K562 (cell line): ENCODE data around the gene CDKN1B. TPM values are rescaled to one million over a fixed set of nuclear protein-coding genes. Genes with fewer than 3 reads are reported as not detected.

Source experiments
- CHD2 ChIP-seq: IDR thresholded peaks from 2 replicates; pipeline ENCODE4 v1.6.1; 2011; ENCODE audit warnings: low read depth, low read length
- FOSL1 ChIP-seq: fragments of 200-800 bp; sonication (Bioruptor generic); conservative IDR thresholded peaks from 2 replicates; pipeline ENCODE4 v1.6.1; 2016; ENCODE audit warnings: missing genetic modification characterization, missing compliant biosample characterization
- HMBOX1 ChIP-seq: sonication (generic); IDR thresholded peaks from 2 replicates; pipeline ENCODE4 v1.6.1; 2016
- JUN ChIP-seq, 2 experiments: sonication (generic) in 1 of 2; formaldehyde crosslinking in 1 of 2; IDR thresholded peaks; 2 replicates each; pipeline versions ENCODE4 v1.6.1 to v1.8.0; 2012 to 2022; ENCODE audit warnings: borderline replicate concordance in 2 of 2, mild to moderate bottlenecking in 2 of 2, improper control_type of control experiment in 1 of 2, low read depth in 1 of 2, low read length in 1 of 2, missing genetic modification reagents in 1 of 2
- KLF16 ChIP-seq: IDR thresholded peaks from 2 replicates; pipeline ENCODE4 v1.6.1; 2016; ENCODE audit warnings: antibody characterized with exemption
- REST ChIP-seq, 2 experiments: fragments of 450-650 bp; formaldehyde crosslinking in 1 of 2; IDR thresholded peaks; 2 replicates each; pipeline versions ENCODE4 v1.4.0 to v1.6.1; 2014 to 2020; ENCODE audit warnings: mild to moderate bottlenecking in 2 of 2, borderline replicate concordance in 1 of 2, low read depth in 1 of 2
- SMARCB1 ChIP-seq: IDR thresholded peaks from 2 replicates; pipeline ENCODE4 v1.6.1; 2011; ENCODE audit warnings: improper control_type of control experiment, low read depth; ENCODE audit not compliant: insufficient read length
- SRSF1 ChIP-seq: fragments of 200-400 bp; formaldehyde crosslinking; IDR thresholded peaks from 2 replicates; pipeline ENCODE4 v1.6.1; 2017; ENCODE audit warnings: mild to moderate bottlenecking, low read depth, low read length, moderate library complexity
- STAG1 ChIP-seq: sonication (generic); formaldehyde crosslinking; IDR thresholded peaks from 2 replicates; pipeline ENCODE4 v1.5.0; 2020; ENCODE audit warnings: missing genetic modification reagents, borderline replicate concordance
- TEAD2 ChIP-seq: fragments of 450-650 bp; IDR thresholded peaks from 2 replicates; pipeline ENCODE4 v1.6.1; 2016; ENCODE audit warnings: missing genetic modification characterization, control low read depth, missing compliant biosample characterization
- TEAD4 ChIP-seq, 2 experiments: sonication (generic) in 1 of 2; formaldehyde crosslinking in 1 of 2; IDR thresholded peaks; 2 replicates each; pipeline versions ENCODE4 v1.6.1 to v1.8.0; 2012 to 2022; ENCODE audit warnings: borderline replicate concordance in 1 of 2, inconsistent platforms in 1 of 2, low read length in 1 of 2, mild to moderate bottlenecking in 1 of 2, missing genetic modification reagents in 1 of 2
- ZNF224 ChIP-seq: sonication (generic); formaldehyde crosslinking; IDR thresholded peaks from 2 replicates; pipeline ENCODE4 v1.8.0; 2022; ENCODE audit warnings: mild to moderate bottlenecking, missing genetic modification reagents
- polyA plus RNA-seq, 8 experiments: library from polyadenylated mRNA; depleted of rRNA in 4 of 8; stranded (reverse) in 5 of 8; unstranded in 3 of 8; fragments of >200 nt; fragmentation: Nextera tagmentation in 2 of 8; fragmentation: Illumina TruSeq in 1 of 8; extraction: Ambion mirVana in 2 of 8; extraction: Trizol in 1 of 8; gene quantifications; 2 replicates each; pipeline versions ENCODE4 v1.2.1 to v1.2.3, GENCODE V29; 2011 to 2014; ENCODE audit warnings: inconsistent platforms in 1 of 8, missing spikeins in 1 of 8
- total RNA-seq, 7 experiments: library from RNA; depleted of rRNA in 6 of 7; stranded (reverse); fragments of >200 nt in 6 of 7; fragmentation: Illumina TruSeq in 2 of 7; extraction: Trizol in 2 of 7; gene quantifications; 2 replicates each; pipeline versions ENCODE4 v1.2.1 to v1.2.3, GENCODE V29; 2011 to 2021; ENCODE audit warnings: low replicate concordance in 1 of 7
- TF ChIP-seq, protein P1 (sequence below), 2 experiments: IDR thresholded peaks in 1 of 2; conservative IDR thresholded peaks in 1 of 2; 2 replicates each; pipeline ENCODE4 v1.6.1; 2016; ENCODE audit warnings: low read depth in 2 of 2, mild to moderate bottlenecking in 1 of 2, missing compliant biosample characterization in 1 of 2, missing genetic modification characterization in 1 of 2, moderate library complexity in 1 of 2

The CDKN1B gene
- total and polyA plus RNA-seq, 9 of the 15 experiments (the other 6 are each of a cell fraction or from before 2014, with no cell fraction given), result 2.6 to 35.2 (median 15.5) TPM

GRCh38 chr12:12704593-12705230, 12.5 kb upstream of the CDKN1B start (continued):
- TF ChIP-seq KLF16 (peak; percentile 72), TEAD4 (IDR thresholded peaks at IDR 0.05; ENCODE audit: low read length) (peak; percentile 76), TEAD4 (CRISPR knock-in tag; IDR thresholded peaks at IDR 0.05; ENCODE audit: borderline replicate concordance) (no peak), ZNF224 (CRISPR knock-in tag) (no peak), JUN (IDR thresholded peaks at IDR 0.05; ENCODE audit: borderline replicate concordance, low read depth, low read length) (peak; percentile 23; the same call in 1 of the 2 replicates), JUN (CRISPR knock-in tag; IDR thresholded peaks at IDR 0.05; ENCODE audit: borderline replicate concordance) (no peak), SRSF1 (no peak), REST (IDR thresholded peaks at IDR 0.05; ENCODE audit: borderline replicate concordance) (peak; percentile 92), REST (CRISPR knock-in tag; IDR thresholded peaks at IDR 0.05; ENCODE audit: low read depth) (no peak), SMARCB1 (no peak), FOSL1 (tag) (peak; percentile 50), CHD2 (peak; percentile 46; the same call in 1 of the 2 replicates), HMBOX1 (peak; percentile 64), STAG1 (CRISPR knock-in tag) (peak; percentile 83; the same call in 1 of the 2 replicates), TEAD2 (tag) (peak; percentile 30; the same call in 1 of the 2 replicates)
- TF ChIP-seq, protein P1, sequence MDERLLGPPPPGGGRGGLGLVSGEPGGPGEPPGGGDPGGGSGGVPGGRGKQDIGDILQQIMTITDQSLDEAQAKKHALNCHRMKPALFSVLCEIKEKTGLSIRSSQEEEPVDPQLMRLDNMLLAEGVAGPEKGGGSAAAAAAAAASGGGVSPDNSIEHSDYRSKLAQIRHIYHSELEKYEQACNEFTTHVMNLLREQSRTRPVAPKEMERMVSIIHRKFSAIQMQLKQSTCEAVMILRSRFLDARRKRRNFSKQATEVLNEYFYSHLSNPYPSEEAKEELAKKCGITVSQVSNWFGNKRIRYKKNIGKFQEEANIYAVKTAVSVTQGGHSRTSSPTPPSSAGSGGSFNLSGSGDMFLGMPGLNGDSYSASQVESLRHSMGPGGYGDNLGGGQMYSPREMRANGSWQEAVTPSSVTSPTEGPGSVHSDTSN (CRISPR knock-in tag; IDR thresholded peaks at IDR 0.05; ENCODE audit: low read depth), result no peak
- TF ChIP-seq, protein P1 (tag; conservative IDR thresholded peaks at IDR 0.05; ENCODE audit: low read depth), result 0 out of 2 replicates have a peak, but pooled peaks have one; percentile 19
